Gastrocnemius medialis (tissue), 4 donors: ENCODE data around the gene DAPK1.

Experiments
- CTCF ChIP-seq, 5 experiments: fragments of 450-650 bp in 3 of 5; fragments of 200-600 bp in 2 of 5; sonication (generic) in 2 of 5; IDR thresholded peaks in 4 of 5; conservative IDR thresholded peaks in 1 of 5; 1 replicate in 4 of 5; 2 replicates in 1 of 5; pipeline ENCODE4 v1.5.1; 2016 to 2019; ENCODE audit warnings: antibody characterized with exemption in 5 of 5, mild to moderate bottlenecking in 3 of 5, moderate library complexity in 3 of 5
- POLR2A ChIP-seq, 2 donors: fragments of 450-650 bp; IDR thresholded peaks; one replicate each; pipeline ENCODE4 v1.6.1; 2017; ENCODE audit warnings: antibody characterized with exemption in 2 of 2, mild to moderate bottlenecking in 2 of 2, moderate library complexity in 2 of 2

GRCh38 chr9:87622923-87623322 lies 125.3 kb downstream of the DAPK1 start:
- no peak for TF ChIP-seq CTCF (IDR thresholded peaks at IDR 0.05 in 4 of 5, conservative IDR thresholded peaks at IDR 0.05 in 1 of 5)
- no peak for TF ChIP-seq POLR2A (IDR thresholded peaks at IDR 0.05)
